ENCODE results near the gene TANC1. TPM values are rescaled to one million over a fixed set of nuclear protein-coding genes. Genes with fewer than 3 reads are reported as not detected.

The TANC1 gene
- total RNA-seq, 6 donors from 2014 or later = 41.6 to 101 (median 75.5) TPM

GRCh38 chr2:159157361-159158209 is 189.1 kb downstream of the TANC1 start:
- H3K27ac ChIP-seq = peak overlapping the region; percentile 6 to 58 (median 44)
- H3K36me3 ChIP-seq = peaks cover 0 to 11% (median 1%) of the 10 kb centered on the region in 4 donors
- no peak for TF ChIP-seq EP300 (IDR thresholded peaks at IDR 0.05)
- no peak for TF ChIP-seq CTCF (IDR thresholded peaks at IDR 0.05)
- H3K9me3 ChIP-seq = no peaks in the 10 kb centered on the region
- H3K27me3 ChIP-seq = no peaks in the 10 kb centered on the region
- H3K4me3 ChIP-seq = no peak overlapping the region
- no peak for DNase-seq
- WGBS, 2 donors = 74 to 79% methylated on average over 12 of the region's 12 CpGs
- H3K4me1 ChIP-seq = peaks cover 41 to 59% (median 43%) of the 10 kb centered on the region in 4 donors
- no peak for ATAC-seq (ENCODE audit: low FRiP score in 2 of 2)

DNA sequence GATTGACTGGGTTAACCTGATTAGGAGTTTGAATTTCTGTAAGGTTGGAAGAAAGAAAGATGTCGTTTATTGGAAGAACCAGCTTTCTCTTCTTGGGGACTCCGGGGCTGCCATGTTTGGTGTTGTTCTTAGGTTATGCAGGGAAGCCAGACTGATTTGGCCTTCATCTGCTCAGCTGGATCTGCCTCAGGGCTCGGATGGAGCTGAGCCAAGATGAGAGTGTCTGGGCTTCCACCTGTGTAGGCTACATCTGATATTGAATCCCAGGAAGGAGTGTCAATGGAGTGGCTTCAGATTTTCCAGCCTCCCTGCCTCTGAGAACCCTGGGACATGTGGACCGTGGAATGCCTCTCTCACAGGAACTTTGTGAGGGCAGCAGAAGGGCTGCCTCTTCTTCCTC is 192.0 kb downstream of the TANC1 start:
- no peak for ATAC-seq (ENCODE audit: low FRiP score in 2 of 2)
- Histone ChIP-seq H3K9me3 (no peaks in the 10 kb centered on the region), H3K27me3 (no peaks in the 10 kb centered on the region), H3K36me3 (peaks cover 0 to 22% (median 1%) of the 10 kb centered on the region in 4 donors), H3K4me1 (peaks cover 18 to 38% (median 25%) of the 10 kb centered on the region in 4 donors), H3K27ac (peak overlapping the region in 2 of 4 donors; percentile 38 to 49), H3K4me3 (no peak overlapping the region)
- 81 to 100% methylated on average over 2 to 4 of the region's 4 CpGs for WGBS, 2 donors
- TF ChIP-seq POLR2AphosphoS5 (IDR thresholded peaks at IDR 0.05) (no peak), CTCF (IDR thresholded peaks at IDR 0.05) (no peak)
- no peak for DNase-seq

DNA sequence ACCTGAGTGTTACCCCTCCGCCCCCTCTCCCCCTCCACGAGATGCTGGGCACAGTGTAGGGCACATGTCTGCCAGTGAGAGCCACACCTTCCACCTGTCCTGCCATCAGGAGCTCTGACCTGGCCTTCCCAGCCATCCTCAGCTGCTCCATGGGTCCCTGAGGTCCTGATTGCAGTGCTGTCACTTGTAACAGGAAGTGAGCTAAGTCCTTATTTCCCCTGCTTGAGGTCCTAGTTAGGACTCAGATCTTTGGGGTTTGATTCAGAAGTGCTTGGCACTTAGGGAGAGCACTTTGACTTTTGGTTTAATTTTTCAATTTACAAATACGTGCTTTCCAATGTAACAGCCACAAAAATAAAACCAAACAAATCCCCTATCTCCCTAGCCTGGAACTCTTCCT is 192.5 kb downstream of the TANC1 start:
- peaks cover 0 to 27% (median 1%) of the 10 kb centered on the region in 4 donors for H3K36me3 ChIP-seq
- ATAC-seq (ENCODE audit: low FRiP score in 2 of 2) (no peak), DNase-seq (no peak)
- no peaks in the 10 kb centered on the region for H3K27me3 ChIP-seq
- H3K9me3 ChIP-seq = no peaks in the 10 kb centered on the region
- H3K4me3 ChIP-seq = no peak overlapping the region
- TF ChIP-seq POLR2AphosphoS5 (IDR thresholded peaks at IDR 0.05) = no peak
- TF ChIP-seq CTCF (IDR thresholded peaks at IDR 0.05) = no peak
- TF ChIP-seq POLR2A (IDR thresholded peaks at IDR 0.05) = no peak
- no peak for TF ChIP-seq EP300 (IDR thresholded peaks at IDR 0.05)
- WGBS, 2 donors = 44 to 68% methylated on average over 3 of the region's 3 CpGs
- H3K27ac ChIP-seq = peak overlapping the region in 3 of 4 donors; percentile 17 to 49 (median 38)
- peaks cover 13 to 33% (median 24%) of the 10 kb centered on the region in 4 donors for H3K4me1 ChIP-seq

- no peak for TF ChIP-seq POLR2A (IDR thresholded peaks at IDR 0.05)
- TF ChIP-seq POLR2AphosphoS5 (IDR thresholded peaks at IDR 0.05) = no peak
- no peak for TF ChIP-seq EP300 (IDR thresholded peaks at IDR 0.05)
- TF ChIP-seq CTCF (IDR thresholded peaks at IDR 0.05) = no peak
- WGBS, 2 donors = 48 to 52% methylated on average over 6 of the region's 6 CpGs
- Histone ChIP-seq H3K27ac (peak overlapping the region in 1 of 4 donors; percentile 12), H3K27me3 (no peaks in the 10 kb centered on the region), H3K4me1 (peaks cover 0 to 14% (median 12%) of the 10 kb centered on the region in 4 donors), H3K9me3 (no peaks in the 10 kb centered on the region), H3K4me3 (no peak overlapping the region), H3K36me3 (peaks cover 0 to 39% (median 1%) of the 10 kb centered on the region in 4 donors)
- DNase-seq = no peak
- no peak for ATAC-seq (ENCODE audit: low FRiP score in 2 of 2)
Observed at GRCh38 chr2:159163930-159164329, 195.5 kb downstream of the TANC1 start.
